Measurements from ENCODE around the gene HSP90AB1. TPM values are rescaled to one million over a fixed set of nuclear protein-coding genes. Genes with fewer than 3 reads are reported as not detected.

Gene HSP90AB1
- total and polyA plus RNA-seq, 9 of the 15 experiments (the other 6 are each of a cell fraction or from before 2014, with no cell fraction given) = 1,780 to 3,358 (median 2,262) TPM

GRCh38 chr6:44250718-44251123 is 3.8 kb downstream of the HSP90AB1 start (continued):
- peak; percentile 65 for TF ChIP-seq POLR2AphosphoS5 (IDR thresholded peaks at IDR 0.05; ENCODE audit: control insufficient read depth, insufficient read depth, low read depth, low read length)
- peak; percentile 24; the same call in 1 of the 2 replicates for TF ChIP-seq POLR2A (conservative IDR thresholded peaks at IDR 0.05)
- no peak for TF ChIP-seq TAF7 (tag; IDR thresholded peaks at IDR 0.05)
- TF ChIP-seq HNRNPUL1 (IDR thresholded peaks at IDR 0.05; ENCODE audit: low read length) = no peak
- peak; percentile 12 for TF ChIP-seq POLR2B (IDR thresholded peaks at IDR 0.05; ENCODE audit: low read depth, partially characterized antibody)
- 0 out of 2 replicates have a peak, but pooled peaks have one; percentile 7 for TF ChIP-seq ZNF436 (CRISPR knock-in tag; IDR thresholded peaks at IDR 0.05)

GRCh38 chr6:44251576-44252524 is 4.9 kb downstream of the HSP90AB1 start:
- POLR2A ChIA-PET = interaction anchor here (0.5 to 1.9 kb wide), 17 partner anchors 9 to 432 kb away, joined by 3 to 9 read pairs (median 3); partner anchors contain the start of gene SLC29A1
- 85% methylated on average over 14 of the region's 14 CpGs for WGBS (ENCODE audit: insufficient coverage, low coverage, missing lambda C conversion rate)
- no peak overlapping the region for H3K27ac ChIP-seq (ENCODE audit: extremely low read depth, low read depth, low read length)
- TF ChIP-seq SUPT5H (IDR thresholded peaks at IDR 0.05) = peak; percentile 20; the same call in 1 of the 2 replicates
- no peak for TF ChIP-seq PCBP2 (IDR thresholded peaks at IDR 0.05; ENCODE audit: low read depth, low read length, poor library complexity, severe bottlenecking)
- TF ChIP-seq NFXL1 (CRISPR knock-in tag; IDR thresholded peaks at IDR 0.05) = 0 out of 2 replicates have a peak, but pooled peaks have one; percentile 49
- TF ChIP-seq ELF1 (tag; IDR thresholded peaks at IDR 0.05) = no peak
- TF ChIP-seq TARDBP (IDR thresholded peaks at IDR 0.05) = no peak
- TF ChIP-seq ETV6 (IDR thresholded peaks at IDR 0.05; ENCODE audit: borderline replicate concordance in 1 of 2, low read depth in 2 of 2, low read length in 1 of 2) = no peak
- TF ChIP-seq ETV6 (CRISPR knock-in tag; IDR thresholded peaks at IDR 0.05; ENCODE audit: borderline replicate concordance) = 0 out of 2 replicates have a peak, but pooled peaks have one; percentile 49
- no peak for TF ChIP-seq SMC3 (conservative IDR thresholded peaks at IDR 0.05; ENCODE audit: insufficient read depth, low read depth, low read length)
- TF ChIP-seq TFAP4 (CRISPR knock-in tag; IDR thresholded peaks at IDR 0.05; ENCODE audit: borderline replicate concordance) = no peak
- TF ChIP-seq ERF (CRISPR knock-in tag; IDR thresholded peaks at IDR 0.05) = no peak
- no peak for TF ChIP-seq MYNN (IDR thresholded peaks at IDR 0.05)
- TF ChIP-seq MYNN (CRISPR knock-in tag; IDR thresholded peaks at IDR 0.05) = no peak
- TF ChIP-seq TEAD4 (IDR thresholded peaks at IDR 0.05; ENCODE audit: low read length) = no peak
- peak; percentile 52; the same call in 1 of the 2 replicates for TF ChIP-seq TEAD4 (CRISPR knock-in tag; IDR thresholded peaks at IDR 0.05; ENCODE audit: borderline replicate concordance)

More at GRCh38 chr6:44251576-44252524, 4.9 kb downstream of the HSP90AB1 start:
- ATAC-seq (no peak), FAIRE-seq (no peak), DNase-seq (ENCODE audit: extremely low read depth in 1 of 4, low spot score in 3 of 4) (no peak)
- in situ Hi-C loops (cut with MboI) (no loop called here), intact Hi-C loops (cut with micrococcal nuclease) (loop anchor here (2.0 kb wide), 1 partner anchor 27 kb away; no protein-coding TSS in a partner anchor)
- H3K4me3 ChIP-seq = no peak overlapping the region
- H3K4me1 ChIP-seq (replicated peaks in 1 of 2; ENCODE audit: control insufficient read depth in 2 of 2, insufficient read depth in 2 of 2, low read length in 2 of 2) = peaks cover 36 to 53% of the 10 kb centered on the region in 2 experiments
- BruUV-seq (replicated peaks) = no TSS peak
- peaks cover 93% of the 10 kb centered on the region for H4K20me1 ChIP-seq (replicated peaks; ENCODE audit: control insufficient read depth, insufficient read depth, low read length)
- H2AFZ ChIP-seq (ENCODE audit: low read depth, low read length) = no peak overlapping the region
- H3K9ac ChIP-seq (ENCODE audit: insufficient read depth in 1 of 2, low read depth in 2 of 2, low read length in 2 of 2) = no peak overlapping the region
- H3K4me2 ChIP-seq (ENCODE audit: insufficient read depth, low read length) = no peak overlapping the region; the same call in 1 of the 2 replicates
- peaks cover 25% of the 10 kb centered on the region for H3K9me1 ChIP-seq (ENCODE audit: control insufficient read depth, insufficient read depth, low read length)
- peaks cover 75% of the 10 kb centered on the region for H3K79me2 ChIP-seq (ENCODE audit: control insufficient read depth, insufficient read depth, low read length)
- H3K36me3 ChIP-seq (ENCODE audit: control insufficient read depth, insufficient read depth, low read length) = peaks cover 90% of the 10 kb centered on the region
- no peaks in the 10 kb centered on the region for H3K27me3 ChIP-seq (ENCODE audit: control insufficient read depth in 2 of 2, insufficient read depth in 2 of 2, low read length in 2 of 2)
- CTCF ChIA-PET (ENCODE audit: low intra/inter-chr PET ratio) = interaction anchor here (1.2 kb wide), 1 partner anchor 15 kb away, joined by 6 read pairs; no protein-coding TSS in a partner anchor
- no peaks in the 10 kb centered on the region for H3K9me3 ChIP-seq (replicated peaks; ENCODE audit: control insufficient read depth, insufficient read depth, low read depth, low read length)

Data from K562 (cell line).